ENCODE results near the gene FN1.
"Not testable (repeated sequence)": the region's sequence is repeated elsewhere in the genome, so short reads cannot be mapped to it uniquely, and the experiment has no call there.

Gene FN1

GRCh38 chr2:215316336-215316735, 119.5 kb downstream of the FN1 start:
- Histone ChIP-seq H3K27ac (ENCODE audit: low read depth, low read length) (no peak overlapping the region), H3K4me3 (ENCODE audit: low read depth, low read length) (no peak overlapping the region), H3K36me3 (ENCODE audit: control insufficient read depth, insufficient read depth, low read length) (peaks cover 78% of the 10 kb centered on the region), H3K27me3 (ENCODE audit: control insufficient read depth, insufficient read depth, low read length) (no peaks in the 10 kb centered on the region), H3K9ac (ENCODE audit: low read length) (no peak overlapping the region), H3K9me3 (ENCODE audit: control insufficient read depth, insufficient read depth, low read depth, low read length) (no peaks in the 10 kb centered on the region), H3K4me1 (ENCODE audit: control insufficient read depth, insufficient read depth, low read length) (peaks cover 13% of the 10 kb centered on the region)

DNA sequence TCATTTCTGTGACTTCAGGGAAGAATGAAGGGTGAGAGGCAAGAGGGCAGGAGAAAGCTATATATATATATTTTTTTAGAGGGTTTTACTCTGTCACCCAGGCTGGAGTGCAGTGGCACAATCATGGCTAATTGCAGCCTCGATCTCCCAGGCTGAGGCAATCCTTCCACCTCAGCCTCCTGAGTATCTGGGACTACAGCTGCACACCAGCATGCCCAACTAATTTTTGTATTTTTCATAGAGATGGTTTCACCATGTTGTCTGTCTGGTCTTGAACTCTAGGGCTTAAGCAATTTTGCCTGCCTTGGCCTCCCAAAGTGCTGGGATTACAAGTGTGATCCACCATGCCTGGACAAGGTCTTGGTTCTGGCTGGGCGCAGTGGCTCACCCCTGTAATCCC, 120.6 kb downstream of the FN1 start:
- Histone ChIP-seq H3K4me3 (ENCODE audit: low read depth, low read length) (no peak overlapping the region), H3K27ac (ENCODE audit: low read depth, low read length) (no peak overlapping the region), H3K36me3 (ENCODE audit: control insufficient read depth, insufficient read depth, low read length) (peaks cover 68% of the 10 kb centered on the region), H3K9ac (ENCODE audit: low read length) (no peak overlapping the region), H3K27me3 (ENCODE audit: control insufficient read depth, insufficient read depth, low read length) (no peaks in the 10 kb centered on the region), H3K9me3 (ENCODE audit: control insufficient read depth, insufficient read depth, low read depth, low read length) (no peaks in the 10 kb centered on the region), H3K4me1 (ENCODE audit: control insufficient read depth, insufficient read depth, low read length) (peaks cover 13% of the 10 kb centered on the region)

GRCh38 chr2:215314896-215315295, 121.0 kb downstream of the FN1 start:
- H3K4me1 ChIP-seq (ENCODE audit: control insufficient read depth, insufficient read depth, low read length): peaks cover 13% of the 10 kb centered on the region
- H3K9me3 ChIP-seq (ENCODE audit: control insufficient read depth, insufficient read depth, low read depth, low read length): no peaks in the 10 kb centered on the region
- no peak overlapping the region for H3K27ac ChIP-seq (ENCODE audit: low read depth, low read length)
- H3K9ac ChIP-seq (ENCODE audit: low read length): no peak overlapping the region
- H3K27me3 ChIP-seq (ENCODE audit: control insufficient read depth, insufficient read depth, low read length): no peaks in the 10 kb centered on the region
- H3K36me3 ChIP-seq (ENCODE audit: control insufficient read depth, insufficient read depth, low read length): peaks cover 64% of the 10 kb centered on the region
- H3K4me3 ChIP-seq (ENCODE audit: low read depth, low read length): no peak overlapping the region

DNA sequence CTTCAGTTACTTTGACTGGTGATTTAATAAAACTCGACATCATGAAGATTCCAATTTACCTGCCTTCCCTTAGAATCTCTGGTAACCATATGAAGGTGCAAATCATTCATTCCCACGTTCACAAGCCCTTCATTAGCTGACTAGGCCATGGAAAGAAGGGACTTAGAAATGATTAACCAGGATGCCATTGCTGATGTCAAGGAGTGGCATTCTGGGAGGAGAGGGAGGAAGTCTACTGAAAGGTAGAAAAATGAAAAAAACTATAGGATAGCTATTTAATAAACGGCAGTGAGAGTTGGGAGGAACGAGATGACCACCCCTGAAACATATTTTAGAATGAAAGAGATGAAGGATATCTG, 122.6 kb downstream of the FN1 start:
- no peaks in the 10 kb centered on the region for H3K9me3 ChIP-seq (ENCODE audit: control insufficient read depth, insufficient read depth, low read depth, low read length)
- H3K36me3 ChIP-seq (ENCODE audit: control insufficient read depth, insufficient read depth, low read length): peaks cover 47% of the 10 kb centered on the region
- peak overlapping the region; percentile 92 for H3K4me3 ChIP-seq (ENCODE audit: low read depth, low read length)
- H3K9ac ChIP-seq (ENCODE audit: low read length): no peak overlapping the region
- peaks cover 13% of the 10 kb centered on the region for H3K4me1 ChIP-seq (ENCODE audit: control insufficient read depth, insufficient read depth, low read length)
- H3K27ac ChIP-seq (ENCODE audit: low read depth, low read length): no peak overlapping the region
- H3K27me3 ChIP-seq (ENCODE audit: control insufficient read depth, insufficient read depth, low read length): no peaks in the 10 kb centered on the region

DNA sequence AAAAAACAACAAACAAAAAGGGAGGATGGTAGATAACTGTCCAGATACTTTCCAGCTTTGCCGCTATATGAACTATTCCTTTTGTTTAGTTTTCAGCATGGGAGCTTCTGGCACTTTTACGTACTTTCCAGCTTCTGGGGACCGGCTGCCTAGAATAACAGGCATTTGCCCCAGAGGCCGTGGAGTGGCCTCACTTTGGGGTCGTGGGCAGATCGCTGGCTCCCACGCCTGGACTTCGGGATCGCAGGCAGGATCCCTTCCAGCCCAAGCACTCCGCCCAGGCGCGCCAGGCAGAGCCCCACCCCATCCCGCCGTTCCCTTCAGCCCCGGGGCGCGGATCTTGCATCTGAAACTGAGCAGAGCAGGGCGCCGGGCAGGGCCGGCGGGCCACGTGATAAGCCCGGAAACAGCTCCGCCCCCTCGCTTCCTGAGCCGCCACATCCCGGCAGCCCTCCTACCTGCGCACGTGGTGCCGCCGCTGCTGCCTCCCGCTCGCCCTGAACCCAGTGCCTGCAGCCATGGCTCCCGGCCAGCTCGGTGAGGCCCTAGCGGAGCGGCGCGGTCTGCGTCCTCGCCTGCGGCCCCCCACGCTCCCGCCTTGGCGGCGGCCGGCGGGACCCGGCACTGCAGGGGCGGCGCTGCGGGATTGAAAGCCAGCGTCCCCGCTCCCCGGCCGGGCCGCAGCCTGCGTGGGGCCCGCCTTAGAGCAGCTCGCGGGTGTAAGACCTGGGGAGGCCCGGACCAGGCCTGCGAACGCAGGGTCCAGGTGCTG, 124.1 kb downstream of the FN1 start, which contains the start of gene ATIC:
TSS of gene ATIC (plus strand) at position 435 of the 772 bp plus-strand sequence. CDS start at position 519, 84 bp downstream.
- Histone ChIP-seq H3K9me3 (ENCODE audit: control insufficient read depth, insufficient read depth, low read depth, low read length) (no peaks in the 10 kb centered on the region), H3K4me1 (ENCODE audit: control insufficient read depth, insufficient read depth, low read length) (peaks cover 13% of the 10 kb centered on the region), H3K36me3 (ENCODE audit: control insufficient read depth, insufficient read depth, low read length) (peaks cover 36% of the 10 kb centered on the region), H3K27me3 (ENCODE audit: control insufficient read depth, insufficient read depth, low read length) (no peaks in the 10 kb centered on the region), H3K4me3 (ENCODE audit: low read depth, low read length) (peak within 1 kb of the TSS; percentile 92), H3K9ac (ENCODE audit: low read length) (peak within 1 kb of the TSS; percentile 95), H3K27ac (ENCODE audit: low read depth, low read length) (peak within 1 kb of the TSS; percentile 91)

DNA sequence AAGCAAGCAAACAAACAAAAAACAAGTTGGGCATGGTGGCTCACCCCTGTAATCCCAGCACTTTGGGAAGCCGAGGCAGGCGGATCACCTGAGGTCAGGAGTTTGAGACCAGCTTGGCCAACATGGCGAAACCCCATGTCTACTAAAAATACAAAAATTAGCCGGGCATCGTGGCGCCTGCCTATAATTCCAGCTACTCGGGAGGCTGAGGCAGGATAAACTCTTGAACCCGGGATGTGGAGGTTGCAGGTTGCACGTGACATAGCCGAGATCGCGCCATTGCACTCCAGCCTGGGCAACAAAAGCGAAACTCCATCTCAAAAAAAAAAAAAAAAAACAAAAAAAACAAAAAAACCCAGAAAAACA, 124.6 kb downstream of the FN1 start:
- H3K9me3 ChIP-seq (ENCODE audit: control insufficient read depth, insufficient read depth, low read depth, low read length); H3K9ac ChIP-seq (ENCODE audit: low read length); H3K27me3 ChIP-seq (ENCODE audit: control insufficient read depth, insufficient read depth, low read length); H3K27ac ChIP-seq (ENCODE audit: low read depth, low read length): not testable (repeated sequence)
- Histone ChIP-seq H3K4me1 (ENCODE audit: control insufficient read depth, insufficient read depth, low read length) (peaks cover 13% of the 10 kb centered on the region), H3K36me3 (ENCODE audit: control insufficient read depth, insufficient read depth, low read length) (peaks cover 34% of the 10 kb centered on the region), H3K4me3 (ENCODE audit: low read depth, low read length) (peak overlapping the region; percentile 92)

Data from HUES6 (cell line).